SK-N-MC (cell line): ENCODE measurements around the gene P4HA3.

Experiments
- EZH2 ChIP-seq: fragments of 200-600 bp; sonication (generic); IDR thresholded peaks from one replicate; pipeline ENCODE4 v1.6.1; 2017; ENCODE audit warnings: antibody characterized with exemption
- FOXP2 ChIP-seq: optimal IDR thresholded peaks from 2 replicates; pipeline ENCODE3; 2011; ENCODE audit warnings: mild to moderate bottlenecking, moderate library complexity; ENCODE audit not compliant: insufficient read depth; ENCODE audit errors: extremely low read length, control extremely low read depth
- POLR2AphosphoS5 ChIP-seq: IDR thresholded peaks from 2 replicates; pipeline ENCODE4 v1.6.1; 2012; ENCODE audit warnings: mild to moderate bottlenecking, low read depth, low read length, borderline replicate concordance

- TF ChIP-seq FOXP2 (no peak), EZH2 (no peak), POLR2AphosphoS5 (no peak)
Measured at GRCh38 chr11:74319139-74319816, 7.8 kb upstream of the P4HA3 start.
